ENCODE data around the gene INTS7. TPM values are rescaled to one million over a fixed set of nuclear protein-coding genes. Genes with fewer than 3 reads are reported as not detected.

The INTS7 gene
- total and polyA plus RNA-seq, 12 donors, result 6.3 to 24.5 (median 12.2) TPM

DNA sequence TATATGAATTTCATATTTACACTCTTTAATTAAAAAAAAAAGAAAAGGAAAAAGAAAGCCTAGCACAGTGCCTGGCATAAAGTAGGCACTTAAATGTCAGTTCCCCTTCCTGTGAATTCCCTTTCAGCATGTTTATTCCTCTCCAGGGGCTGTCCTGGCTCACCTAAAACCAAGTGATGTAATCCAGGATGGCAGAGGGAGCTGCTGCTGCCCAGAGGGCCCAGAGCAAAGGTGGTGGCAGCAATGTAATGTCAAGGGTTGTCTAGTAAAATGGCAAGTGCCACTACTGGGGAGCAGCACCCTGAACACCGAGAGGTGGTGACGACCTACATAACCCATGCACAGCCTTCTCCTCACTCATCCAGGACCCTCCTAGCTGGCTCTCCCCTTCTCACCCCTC is 126.4 kb downstream of the INTS7 start:
- Histone ChIP-seq H3K4me3 (no peak overlapping the region), H3K27ac (no peak overlapping the region), H3K4me1 (replicated peaks in 1 of 2) (no peaks in the 10 kb centered on the region), H3K9me3 (replicated peaks in 1 of 3) (no peaks in the 10 kb centered on the region), H3K27me3 (no peaks in the 10 kb centered on the region), H3K36me3 (replicated peaks in 1 of 2) (no peaks in the 10 kb centered on the region)
- DNase-seq, result no peak
- intact Hi-C loops (cut with DNase I), result no loop called here
- TF ChIP-seq, protein P1, sequence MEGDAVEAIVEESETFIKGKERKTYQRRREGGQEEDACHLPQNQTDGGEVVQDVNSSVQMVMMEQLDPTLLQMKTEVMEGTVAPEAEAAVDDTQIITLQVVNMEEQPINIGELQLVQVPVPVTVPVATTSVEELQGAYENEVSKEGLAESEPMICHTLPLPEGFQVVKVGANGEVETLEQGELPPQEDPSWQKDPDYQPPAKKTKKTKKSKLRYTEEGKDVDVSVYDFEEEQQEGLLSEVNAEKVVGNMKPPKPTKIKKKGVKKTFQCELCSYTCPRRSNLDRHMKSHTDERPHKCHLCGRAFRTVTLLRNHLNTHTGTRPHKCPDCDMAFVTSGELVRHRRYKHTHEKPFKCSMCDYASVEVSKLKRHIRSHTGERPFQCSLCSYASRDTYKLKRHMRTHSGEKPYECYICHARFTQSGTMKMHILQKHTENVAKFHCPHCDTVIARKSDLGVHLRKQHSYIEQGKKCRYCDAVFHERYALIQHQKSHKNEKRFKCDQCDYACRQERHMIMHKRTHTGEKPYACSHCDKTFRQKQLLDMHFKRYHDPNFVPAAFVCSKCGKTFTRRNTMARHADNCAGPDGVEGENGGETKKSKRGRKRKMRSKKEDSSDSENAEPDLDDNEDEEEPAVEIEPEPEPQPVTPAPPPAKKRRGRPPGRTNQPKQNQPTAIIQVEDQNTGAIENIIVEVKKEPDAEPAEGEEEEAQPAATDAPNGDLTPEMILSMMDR (IDR thresholded peaks at IDR 0.05), result no peak
- no peak for TF ChIP-seq POLR2A (IDR thresholded peaks at IDR 0.05)
- 79 to 89% (median 84%) methylated on average over 2 of the region's 2 CpGs for WGBS, 4 donors

DNA sequence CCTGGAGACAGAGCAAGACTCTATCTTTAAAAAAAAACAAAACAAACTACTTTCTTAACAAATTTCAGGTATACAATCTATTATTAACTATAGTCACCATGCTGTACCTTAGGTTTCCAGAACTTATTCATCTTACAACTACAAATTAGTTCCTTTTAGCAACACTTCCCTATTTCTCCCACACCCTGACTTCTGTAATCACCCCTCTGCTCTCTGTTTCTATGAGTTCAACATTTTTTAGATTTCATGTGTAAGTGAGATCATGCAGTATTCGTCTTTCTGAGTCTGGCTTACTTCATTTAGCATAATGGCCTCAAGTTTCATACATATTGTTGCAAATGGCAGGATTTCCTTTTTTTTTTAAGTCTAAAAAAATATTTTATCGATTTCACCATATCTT is 126.9 kb downstream of the INTS7 start:
- Histone ChIP-seq H3K4me3 (no peak overlapping the region), H3K36me3 (replicated peaks in 1 of 2) (no peaks in the 10 kb centered on the region), H3K4me1 (replicated peaks in 1 of 2) (no peaks in the 10 kb centered on the region), H3K27ac (no peak overlapping the region), H3K9me3 (replicated peaks in 1 of 3) (no peaks in the 10 kb centered on the region), H3K27me3 (no peaks in the 10 kb centered on the region)
- 58 to 77% (median 69%) methylated on average over 2 of the region's 2 CpGs for WGBS, 4 donors
- DNase-seq, result no peak
- intact Hi-C loops (cut with DNase I), result no loop called here
- TF ChIP-seq, protein P1 (IDR thresholded peaks at IDR 0.05), result no peak
- TF ChIP-seq POLR2A (IDR thresholded peaks at IDR 0.05), result no peak

DNA sequence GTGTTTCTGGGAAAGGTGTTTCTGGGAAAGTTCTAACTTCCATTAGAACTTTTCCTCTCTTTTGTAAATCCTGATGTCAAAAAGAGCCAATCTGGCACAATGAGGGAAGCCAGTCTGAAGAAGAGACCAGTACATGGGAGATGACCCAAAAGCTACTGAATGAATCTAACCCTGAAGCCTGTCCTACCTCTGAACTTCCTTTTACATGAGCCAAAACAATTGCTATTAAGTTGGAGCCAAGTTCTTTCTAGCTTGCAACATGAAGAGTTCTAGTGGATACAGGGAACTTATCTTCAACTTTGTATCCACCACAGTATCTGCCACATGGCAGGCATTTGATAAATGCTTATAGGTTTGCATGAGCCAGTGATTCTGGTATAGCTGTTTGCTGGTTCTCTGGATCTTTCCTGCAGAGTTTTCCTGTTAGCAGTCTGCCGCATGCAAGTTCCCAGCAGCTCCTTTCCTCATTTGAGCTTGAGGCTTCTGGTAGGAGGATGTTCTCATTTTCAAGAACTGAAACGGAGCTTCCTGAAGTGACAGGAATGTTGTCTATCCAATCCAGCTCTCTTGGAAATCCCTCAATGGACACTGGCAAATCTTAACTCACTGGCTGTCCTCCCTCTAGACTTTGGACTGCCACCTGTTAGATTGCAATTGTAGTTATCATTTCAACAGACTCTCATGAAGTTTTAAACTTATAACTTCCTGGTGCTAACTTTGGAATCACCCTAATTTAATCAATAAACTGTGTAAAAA is 131.7 kb downstream of the INTS7 start:
- H3K9me3 ChIP-seq (replicated peaks in 1 of 3), result no peaks in the 10 kb centered on the region
- no peaks in the 10 kb centered on the region for H3K36me3 ChIP-seq (replicated peaks in 1 of 2)
- no peak overlapping the region for H3K4me3 ChIP-seq
- no peaks in the 10 kb centered on the region for H3K4me1 ChIP-seq (replicated peaks in 1 of 2)
- intact Hi-C loops (cut with DNase I), result no loop called here
- 48 to 74% (median 71%) methylated on average over 2 of the region's 2 CpGs for WGBS, 4 donors
- H3K27ac ChIP-seq, result no peak overlapping the region
- DNase-seq, result no peak
- no peaks in the 10 kb centered on the region for H3K27me3 ChIP-seq
- no peak for TF ChIP-seq POLR2A (IDR thresholded peaks at IDR 0.05)
- TF ChIP-seq, protein P1 (IDR thresholded peaks at IDR 0.05), result no peak

DNA sequence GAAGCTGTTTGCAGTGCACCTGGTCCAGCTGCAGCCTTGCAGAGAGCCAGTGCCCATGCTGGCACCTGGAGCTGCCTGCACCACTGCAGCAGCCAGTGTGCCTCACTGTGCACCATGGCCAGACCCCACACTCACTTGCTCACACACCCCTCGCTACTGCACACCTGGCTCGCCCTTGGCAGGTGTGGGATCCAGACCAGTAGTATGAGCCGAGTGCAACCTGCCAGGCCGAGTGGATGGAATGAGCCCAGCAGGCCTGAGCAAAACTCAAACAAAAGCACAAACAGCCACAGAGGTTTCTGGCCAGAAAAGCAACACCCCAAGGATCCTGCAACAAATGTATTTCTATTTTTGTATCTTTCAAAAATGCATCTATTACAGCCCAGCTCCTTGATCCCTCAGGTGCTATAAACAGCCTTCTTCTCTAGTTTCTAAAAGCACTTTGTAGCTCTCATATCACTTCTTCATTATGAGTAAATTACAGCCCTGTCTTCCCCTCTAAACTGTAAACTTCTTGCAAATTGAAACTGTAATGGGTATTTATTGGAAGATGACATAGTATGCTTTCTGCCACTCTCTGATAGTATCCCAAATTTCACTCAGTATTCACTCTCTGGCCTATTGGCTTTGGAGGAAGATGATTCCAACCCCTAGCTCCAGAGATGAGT is 132.6 kb downstream of the INTS7 start:
- 89 to 95% (median 91%) methylated on average over 2 to 4 of the region's 4 CpGs for WGBS, 4 donors
- H3K9me3 ChIP-seq (replicated peaks in 1 of 3), result no peaks in the 10 kb centered on the region
- H3K27me3 ChIP-seq, result no peaks in the 10 kb centered on the region
- TF ChIP-seq POLR2A (IDR thresholded peaks at IDR 0.05), result no peak
- TF ChIP-seq, protein P1 (IDR thresholded peaks at IDR 0.05), result no peak
- no peaks in the 10 kb centered on the region for H3K36me3 ChIP-seq (replicated peaks in 1 of 2)
- H3K27ac ChIP-seq, result no peak overlapping the region
- no peak for DNase-seq
- H3K4me3 ChIP-seq, result no peak overlapping the region
- H3K4me1 ChIP-seq (replicated peaks in 1 of 2), result no peaks in the 10 kb centered on the region
- intact Hi-C loops (cut with DNase I), result no loop called here

Data from adrenal gland (tissue), 12 donors.